Stomach smooth muscle (tissue), 2 donors: ENCODE results near the gene RBL1.
A peak's percentile ranks its signal among the peaks of the same experiment; 100 is the strongest.
"Not testable (repeated sequence)": the region's sequence is repeated elsewhere in the genome, so short reads cannot be mapped to it uniquely, and the experiment has no call there.

Experiments
- H3K27ac ChIP-seq: one replicate; pipeline ENCODE4 v1.7.0; 2013; ENCODE audit warnings: mild to moderate bottlenecking, low read length, inconsistent platforms
- H3K27me3 ChIP-seq, 2 donors: one replicate each; pipeline ENCODE4 v1.7.0; 2013; ENCODE audit warnings: low read length in 2 of 2; ENCODE audit not compliant: insufficient read depth in 2 of 2, control insufficient read depth in 1 of 2
- H3K36me3 ChIP-seq, 2 donors: one replicate each; pipeline ENCODE4 v1.7.0; 2013; ENCODE audit warnings: low read length in 2 of 2; ENCODE audit not compliant: control insufficient read depth in 2 of 2, insufficient read depth in 2 of 2
- H3K4me1 ChIP-seq: one replicate; pipeline ENCODE4 v1.7.0; 2013; ENCODE audit warnings: low read length; ENCODE audit not compliant: control insufficient read depth, insufficient read depth
- H3K4me3 ChIP-seq, 2 donors: one replicate each; pipeline ENCODE4 v1.7.0; 2013; ENCODE audit warnings: low read length in 2 of 2
- H3K9ac ChIP-seq, 2 donors: one replicate each; pipeline ENCODE4 v1.7.0; 2013; ENCODE audit warnings: low read length in 2 of 2, mild to moderate bottlenecking in 1 of 2
- H3K9me3 ChIP-seq, 2 donors: one replicate each; pipeline ENCODE4 v1.7.0; 2013; ENCODE audit warnings: low read length in 2 of 2; ENCODE audit not compliant: control insufficient read depth in 2 of 2
- donor health status: healthy.
- donor health status: Pancreatic carcinoma.

RBL1 gene

GRCh38 chr20:36994221-36994620 lies 101.6 kb downstream of the RBL1 start:
- not testable (repeated sequence) for H3K4me3 ChIP-seq

GRCh38 chr20:36992802-36993334 lies 102.9 kb downstream of the RBL1 start:
- Histone ChIP-seq H3K4me1 (no peaks in the 10 kb centered on the region), H3K4me3 (no peak overlapping the region), H3K36me3 (no peaks in the 10 kb centered on the region), H3K9ac (no peak overlapping the region), H3K9me3 (no peaks in the 10 kb centered on the region), H3K27ac (no peak overlapping the region), H3K27me3 (no peaks in the 10 kb centered on the region)

More at GRCh38 chr20:36994221-36994620, 101.6 kb downstream of the RBL1 start:
- not testable (repeated sequence) for H3K9ac ChIP-seq, H3K9me3 ChIP-seq, H3K36me3 ChIP-seq, H3K27ac ChIP-seq, H3K27me3 ChIP-seq, H3K4me1 ChIP-seq

- Histone ChIP-seq H3K36me3 (no peaks in the 10 kb centered on the region), H3K4me3 (no peak overlapping the region), H3K9ac (no peak overlapping the region), H3K27ac (no peak overlapping the region), H3K27me3 (no peaks in the 10 kb centered on the region), H3K9me3 (no peaks in the 10 kb centered on the region), H3K4me1 (no peaks in the 10 kb centered on the region)
Observed at GRCh38 chr20:36991703-36992102, 104.1 kb downstream of the RBL1 start.

GRCh38 chr20:36989797-36990196 lies 106.0 kb downstream of the RBL1 start:
- no peak overlapping the region for H3K9ac ChIP-seq
- H3K27me3 ChIP-seq = no peaks in the 10 kb centered on the region
- H3K4me1 ChIP-seq = no peaks in the 10 kb centered on the region
- H3K27ac ChIP-seq = no peak overlapping the region
- H3K36me3 ChIP-seq = no peaks in the 10 kb centered on the region
- H3K9me3 ChIP-seq = no peaks in the 10 kb centered on the region
- H3K4me3 ChIP-seq = no peak overlapping the region

- no peaks in the 10 kb centered on the region for H3K27me3 ChIP-seq
- no peak overlapping the region for H3K9ac ChIP-seq
- no peaks in the 10 kb centered on the region for H3K9me3 ChIP-seq
- no peaks in the 10 kb centered on the region for H3K4me1 ChIP-seq
- no peak overlapping the region for H3K27ac ChIP-seq
- no peak overlapping the region for H3K4me3 ChIP-seq
- no peaks in the 10 kb centered on the region for H3K36me3 ChIP-seq
Observed at GRCh38 chr20:36988494-36988966, 107.3 kb downstream of the RBL1 start.

- Histone ChIP-seq H3K27ac (no peak overlapping the region), H3K4me3 (no peak overlapping the region), H3K9me3 (no peaks in the 10 kb centered on the region), H3K4me1 (no peaks in the 10 kb centered on the region), H3K9ac (no peak overlapping the region), H3K27me3 (no peaks in the 10 kb centered on the region), H3K36me3 (no peaks in the 10 kb centered on the region)
Observed at GRCh38 chr20:36984257-36984638, 111.5 kb downstream of the RBL1 start.

GRCh38 chr20:36975099-36975818 lies 120.5 kb downstream of the RBL1 start:
- H3K36me3 ChIP-seq = no peaks in the 10 kb centered on the region
- H3K27ac ChIP-seq = no peak overlapping the region
- H3K4me1 ChIP-seq = no peaks in the 10 kb centered on the region
- H3K9ac ChIP-seq = no peak overlapping the region
- H3K27me3 ChIP-seq = no peaks in the 10 kb centered on the region
- H3K9me3 ChIP-seq = no peaks in the 10 kb centered on the region
- no peak overlapping the region for H3K4me3 ChIP-seq

- Histone ChIP-seq H3K36me3 (no peaks in the 10 kb centered on the region), H3K4me1 (peaks cover 3% of the 10 kb centered on the region)
Observed at GRCh38 chr20:36974660-36975059, 121.1 kb downstream of the RBL1 start.

GRCh38 chr20:36971103-36971502 lies 124.7 kb downstream of the RBL1 start:
- Histone ChIP-seq H3K4me1 (peaks cover 3% of the 10 kb centered on the region), H3K9me3 (no peaks in the 10 kb centered on the region), H3K27me3 (no peaks in the 10 kb centered on the region), H3K36me3 (no peaks in the 10 kb centered on the region), H3K9ac (no peak overlapping the region), H3K4me3 (no peak overlapping the region), H3K27ac (no peak overlapping the region)

More at GRCh38 chr20:36974660-36975059, 121.1 kb downstream of the RBL1 start:
- Histone ChIP-seq H3K27ac (no peak overlapping the region), H3K9ac (no peak overlapping the region), H3K9me3 (no peaks in the 10 kb centered on the region), H3K4me3 (no peak overlapping the region), H3K27me3 (no peaks in the 10 kb centered on the region)

GRCh38 chr20:36969478-36970186 lies 126.2 kb downstream of the RBL1 start:
- no peak overlapping the region for H3K4me3 ChIP-seq
- no peaks in the 10 kb centered on the region for H3K36me3 ChIP-seq
- H3K27ac ChIP-seq = no peak overlapping the region
- H3K27me3 ChIP-seq = no peaks in the 10 kb centered on the region
- H3K4me1 ChIP-seq = peaks cover 3% of the 10 kb centered on the region
- peak overlapping the region in 1 of 2 donors; percentile 21 for H3K9ac ChIP-seq
- H3K9me3 ChIP-seq = no peaks in the 10 kb centered on the region

GRCh38 chr20:36969051-36969450 lies 126.7 kb downstream of the RBL1 start:
- no peaks in the 10 kb centered on the region for H3K36me3 ChIP-seq
- no peak overlapping the region for H3K27ac ChIP-seq
- no peaks in the 10 kb centered on the region for H3K9me3 ChIP-seq
- H3K9ac ChIP-seq = no peak overlapping the region
- H3K4me3 ChIP-seq = no peak overlapping the region
- no peaks in the 10 kb centered on the region for H3K27me3 ChIP-seq
- H3K4me1 ChIP-seq = peaks cover 3% of the 10 kb centered on the region
